ENCODE measurements around the gene FHOD3. TPM values are rescaled to one million over a fixed set of nuclear protein-coding genes. Genes with fewer than 3 reads are reported as not detected.

Gene FHOD3
- total RNA-seq, 1 experiment from 2014 or later, result 0.34 TPM

DNA sequence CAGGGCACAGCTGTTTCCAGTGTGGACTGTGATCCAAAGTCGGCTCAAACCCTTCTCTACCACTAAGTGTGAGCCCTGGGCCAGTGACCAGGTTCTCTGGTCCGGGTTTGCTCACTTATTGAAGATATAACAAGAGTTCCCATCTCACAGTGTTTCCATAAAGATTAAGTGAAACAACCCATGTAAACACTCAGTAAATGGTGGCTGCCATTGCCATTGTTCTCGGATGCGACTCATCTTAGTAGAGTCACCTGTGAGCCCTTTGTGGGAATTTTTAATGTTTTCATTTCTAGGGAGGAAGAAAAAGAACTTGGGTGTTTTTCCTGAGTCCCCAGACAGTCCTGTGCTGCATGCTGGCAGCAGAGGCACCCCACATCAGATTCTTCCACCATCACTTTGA, 477.9 kb downstream of the FHOD3 start:
- TF ChIP-seq, protein P1, sequence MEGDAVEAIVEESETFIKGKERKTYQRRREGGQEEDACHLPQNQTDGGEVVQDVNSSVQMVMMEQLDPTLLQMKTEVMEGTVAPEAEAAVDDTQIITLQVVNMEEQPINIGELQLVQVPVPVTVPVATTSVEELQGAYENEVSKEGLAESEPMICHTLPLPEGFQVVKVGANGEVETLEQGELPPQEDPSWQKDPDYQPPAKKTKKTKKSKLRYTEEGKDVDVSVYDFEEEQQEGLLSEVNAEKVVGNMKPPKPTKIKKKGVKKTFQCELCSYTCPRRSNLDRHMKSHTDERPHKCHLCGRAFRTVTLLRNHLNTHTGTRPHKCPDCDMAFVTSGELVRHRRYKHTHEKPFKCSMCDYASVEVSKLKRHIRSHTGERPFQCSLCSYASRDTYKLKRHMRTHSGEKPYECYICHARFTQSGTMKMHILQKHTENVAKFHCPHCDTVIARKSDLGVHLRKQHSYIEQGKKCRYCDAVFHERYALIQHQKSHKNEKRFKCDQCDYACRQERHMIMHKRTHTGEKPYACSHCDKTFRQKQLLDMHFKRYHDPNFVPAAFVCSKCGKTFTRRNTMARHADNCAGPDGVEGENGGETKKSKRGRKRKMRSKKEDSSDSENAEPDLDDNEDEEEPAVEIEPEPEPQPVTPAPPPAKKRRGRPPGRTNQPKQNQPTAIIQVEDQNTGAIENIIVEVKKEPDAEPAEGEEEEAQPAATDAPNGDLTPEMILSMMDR (conservative IDR thresholded peaks at IDR 0.05; ENCODE audit: low read depth, low read length), result no peak
- TF ChIP-seq EZH2 (IDR thresholded peaks at IDR 0.05; ENCODE audit: borderline replicate concordance, low read depth, low read length, poor library complexity, severe bottlenecking), result no peak
- Histone ChIP-seq H3K36me3 (ENCODE audit: insufficient read depth, low read length, poor library complexity, severe bottlenecking) (no peaks in the 10 kb centered on the region), H3K9me3 (ENCODE audit: low read depth, low read length, poor library complexity, severe bottlenecking) (no peaks in the 10 kb centered on the region), H3K4me3 (ENCODE audit: low read depth, low read length, poor library complexity, severe bottlenecking) (no peak overlapping the region), H3K27ac (ENCODE audit: low read depth, low read length, poor library complexity, severe bottlenecking) (no peak overlapping the region), H3K27me3 (replicated peaks; ENCODE audit: insufficient read depth, low read depth, low read length, poor library complexity) (no peaks in the 10 kb centered on the region), H3K4me1 (ENCODE audit: insufficient read depth, low read length, poor library complexity, severe bottlenecking) (peaks cover 4% of the 10 kb centered on the region)
- no peak for DNase-seq (ENCODE audit: low spot score)
- CTCF ChIA-PET, result no interaction called here
- no TSS peak for BruUV-seq (replicated peaks)
- POLR2A ChIA-PET (ENCODE audit: low non-redundant PET), result no interaction called here
- intact Hi-C loops (cut with micrococcal nuclease; ENCODE audit: unreplicated experiment), result no loop called here

- DNase-seq (ENCODE audit: low spot score), result no peak
- POLR2A ChIA-PET (ENCODE audit: low non-redundant PET), result no interaction called here
- Histone ChIP-seq H3K4me1 (ENCODE audit: insufficient read depth, low read length, poor library complexity, severe bottlenecking) (no peaks in the 10 kb centered on the region), H3K27me3 (replicated peaks; ENCODE audit: insufficient read depth, low read depth, low read length, poor library complexity) (no peaks in the 10 kb centered on the region), H3K4me3 (ENCODE audit: low read depth, low read length, poor library complexity, severe bottlenecking) (no peak overlapping the region), H3K9me3 (ENCODE audit: low read depth, low read length, poor library complexity, severe bottlenecking) (no peaks in the 10 kb centered on the region), H3K27ac (ENCODE audit: low read depth, low read length, poor library complexity, severe bottlenecking) (no peak overlapping the region), H3K36me3 (ENCODE audit: insufficient read depth, low read length, poor library complexity, severe bottlenecking) (no peaks in the 10 kb centered on the region)
- intact Hi-C loops (cut with micrococcal nuclease; ENCODE audit: unreplicated experiment), result no loop called here
- TF ChIP-seq EZH2 (IDR thresholded peaks at IDR 0.05; ENCODE audit: borderline replicate concordance, low read depth, low read length, poor library complexity, severe bottlenecking), result no peak
- TF ChIP-seq, protein P1 (conservative IDR thresholded peaks at IDR 0.05; ENCODE audit: low read depth, low read length), result no peak
- no TSS peak for BruUV-seq (replicated peaks)
- CTCF ChIA-PET, result no interaction called here
Observed at GRCh38 chr18:36776650-36777049, 479.1 kb downstream of the FHOD3 start.

GRCh38 chr18:36777566-36777965, 480.1 kb downstream of the FHOD3 start:
- Histone ChIP-seq H3K4me3 (ENCODE audit: low read depth, low read length, poor library complexity, severe bottlenecking) (no peak overlapping the region), H3K4me1 (ENCODE audit: insufficient read depth, low read length, poor library complexity, severe bottlenecking) (no peaks in the 10 kb centered on the region), H3K27ac (ENCODE audit: low read depth, low read length, poor library complexity, severe bottlenecking) (no peak overlapping the region), H3K27me3 (replicated peaks; ENCODE audit: insufficient read depth, low read depth, low read length, poor library complexity) (no peaks in the 10 kb centered on the region), H3K9me3 (ENCODE audit: low read depth, low read length, poor library complexity, severe bottlenecking) (no peaks in the 10 kb centered on the region), H3K36me3 (ENCODE audit: insufficient read depth, low read length, poor library complexity, severe bottlenecking) (no peaks in the 10 kb centered on the region)
- TF ChIP-seq EZH2 (IDR thresholded peaks at IDR 0.05; ENCODE audit: borderline replicate concordance, low read depth, low read length, poor library complexity, severe bottlenecking), result no peak
- no peak for DNase-seq (ENCODE audit: low spot score)
- no TSS peak for BruUV-seq (replicated peaks)
- ChIA-PET CTCF (no interaction called here), POLR2A (ENCODE audit: low non-redundant PET) (no interaction called here)
- intact Hi-C loops (cut with micrococcal nuclease; ENCODE audit: unreplicated experiment), result no loop called here

DNA sequence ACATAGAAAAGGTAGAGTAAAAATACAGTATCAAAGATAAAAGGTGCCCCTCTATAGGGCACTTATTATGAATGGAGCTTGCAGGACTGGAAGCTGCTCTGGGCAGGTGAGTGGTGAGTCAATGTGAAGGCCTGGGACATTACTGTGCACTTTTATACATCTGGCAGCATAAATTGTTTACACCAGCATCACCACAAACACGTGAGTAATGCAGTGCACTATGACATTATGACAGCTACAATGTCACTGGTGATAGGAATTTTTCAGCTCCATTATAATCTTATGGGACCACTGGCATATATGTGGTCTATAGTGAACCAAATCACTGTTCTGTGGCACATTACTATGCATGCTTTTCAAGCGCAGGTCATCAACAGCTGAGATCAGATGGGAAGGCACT, 483.2 kb downstream of the FHOD3 start:
- Histone ChIP-seq H3K27me3 (replicated peaks; ENCODE audit: insufficient read depth, low read depth, low read length, poor library complexity) (no peaks in the 10 kb centered on the region), H3K9me3 (ENCODE audit: low read depth, low read length, poor library complexity, severe bottlenecking) (no peaks in the 10 kb centered on the region), H3K36me3 (ENCODE audit: insufficient read depth, low read length, poor library complexity, severe bottlenecking) (no peaks in the 10 kb centered on the region), H3K27ac (ENCODE audit: low read depth, low read length, poor library complexity, severe bottlenecking) (no peak overlapping the region), H3K4me3 (ENCODE audit: low read depth, low read length, poor library complexity, severe bottlenecking) (no peak overlapping the region), H3K4me1 (ENCODE audit: insufficient read depth, low read length, poor library complexity, severe bottlenecking) (no peaks in the 10 kb centered on the region)
- intact Hi-C loops (cut with micrococcal nuclease; ENCODE audit: unreplicated experiment), result no loop called here
- TF ChIP-seq, protein P1 (conservative IDR thresholded peaks at IDR 0.05; ENCODE audit: low read depth, low read length), result no peak
- no peak for TF ChIP-seq EZH2 (IDR thresholded peaks at IDR 0.05; ENCODE audit: borderline replicate concordance, low read depth, low read length, poor library complexity, severe bottlenecking)
- BruUV-seq (replicated peaks), result no TSS peak
- ChIA-PET POLR2A (ENCODE audit: low non-redundant PET) (no interaction called here), CTCF (no interaction called here)
- no peak for DNase-seq (ENCODE audit: low spot score)

All from A673 (cell line).